ENCODE measurements around the gene EED.
"Not testable (repeated sequence)": the region's sequence is repeated elsewhere in the genome, so short reads cannot be mapped to it uniquely, and the experiment has no call there.

EED gene

GRCh38 chr11:86247608-86248007 lies 3.1 kb downstream of the EED start:
- DNase-seq (ENCODE audit: low read depth in 2 of 2): no peak

GRCh38 chr11:86248609-86249008 lies 4.1 kb downstream of the EED start:
- DNase-seq (ENCODE audit: low read depth in 2 of 2): no peak

GRCh38 chr11:86249307-86250098 lies 5.0 kb downstream of the EED start:
- DNase-seq (ENCODE audit: low read depth in 2 of 2): no peak

DNA sequence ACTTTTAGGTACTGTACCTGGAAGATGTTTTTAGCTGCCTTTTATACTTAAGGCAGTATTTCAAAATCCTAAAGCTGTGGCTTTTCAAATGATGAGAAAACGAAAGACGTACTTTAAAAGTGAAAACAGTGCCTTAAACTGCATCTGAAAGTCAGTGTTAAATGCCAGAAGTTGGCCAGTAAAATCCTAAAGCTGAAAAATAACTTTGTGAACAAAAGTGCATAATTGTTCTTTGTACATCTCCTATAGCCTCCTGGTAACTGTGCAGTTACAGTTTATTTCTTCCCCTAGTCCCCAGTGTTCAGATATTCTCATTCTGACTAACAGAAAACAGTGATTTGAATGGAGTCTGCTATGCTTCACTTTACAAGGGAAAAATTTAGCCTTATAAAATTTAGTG lies 6.8 kb downstream of the EED start:
- no peak for DNase-seq (ENCODE audit: low read depth in 2 of 2)

DNA sequence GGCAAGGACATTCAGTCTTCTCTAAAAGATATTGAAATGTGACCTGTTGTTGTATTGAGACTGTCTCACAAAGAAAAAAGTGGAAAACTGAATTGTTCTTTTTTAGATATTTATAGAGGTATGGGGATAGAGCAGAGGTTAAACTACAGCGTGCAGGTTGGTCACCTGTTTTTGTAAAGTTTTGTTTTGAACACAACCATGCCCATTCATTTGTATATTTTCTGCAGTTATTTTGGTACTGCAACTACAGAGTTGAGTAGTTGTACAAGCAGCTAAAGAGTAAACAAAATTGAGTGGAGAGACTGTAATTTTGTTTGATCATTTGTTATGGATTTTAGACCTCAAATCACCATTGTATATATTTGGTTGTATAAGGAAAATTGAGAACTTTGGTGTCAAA lies 11.3 kb downstream of the EED start:
- DNase-seq (ENCODE audit: low read depth in 2 of 2): no peak

GRCh38 chr11:86256608-86257007 lies 12.1 kb downstream of the EED start:
- no peak for DNase-seq (ENCODE audit: low read depth in 2 of 2)

GRCh38 chr11:86257446-86257845 lies 12.9 kb downstream of the EED start:
- no peak for DNase-seq (ENCODE audit: low read depth in 2 of 2)

GRCh38 chr11:86259730-86260129 lies 15.2 kb downstream of the EED start:
- DNase-seq (ENCODE audit: low read depth in 2 of 2): no peak

DNA sequence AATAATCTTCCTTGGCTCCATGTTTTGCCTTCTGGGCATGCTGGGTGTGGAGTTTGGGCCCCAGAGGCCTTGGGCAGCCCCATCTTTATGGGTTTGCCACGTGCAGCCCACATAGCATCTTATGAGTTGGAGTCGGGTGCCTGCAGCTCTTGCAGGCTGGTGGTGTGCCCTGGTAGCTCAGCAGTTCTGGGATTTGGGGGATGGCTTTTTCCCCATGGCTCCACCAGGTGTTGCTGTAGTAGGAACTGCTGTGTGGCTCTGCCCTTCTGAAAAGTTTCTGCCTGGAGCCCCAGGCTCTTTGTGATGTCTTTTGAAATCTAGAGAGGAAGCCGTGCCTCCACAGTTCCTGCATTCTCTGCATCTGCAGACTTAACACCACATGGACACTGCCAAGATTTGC lies 16.8 kb downstream of the EED start:
- DNase-seq (ENCODE audit: low read depth in 2 of 2): no peak

DNA sequence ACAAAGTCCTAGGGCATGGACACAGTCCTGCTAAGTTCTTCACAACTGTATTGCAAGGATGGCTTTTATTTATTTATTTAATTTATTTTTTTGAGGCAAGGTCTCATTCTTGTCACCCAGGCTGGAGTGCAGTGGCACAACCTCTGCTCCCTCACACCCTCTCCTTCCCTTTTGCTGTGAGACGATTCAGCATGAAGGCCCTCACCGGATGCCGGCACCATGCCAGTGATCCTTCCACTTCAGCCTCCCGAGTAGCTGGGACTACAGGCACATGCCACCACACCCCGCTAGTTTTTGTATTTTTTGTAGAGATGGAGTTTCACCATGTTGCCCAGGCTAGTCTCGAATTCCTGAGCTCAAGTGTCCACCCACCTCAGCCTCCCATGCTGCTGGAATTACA lies 17.8 kb downstream of the EED start:
- no peak for DNase-seq (ENCODE audit: low read depth in 2 of 2)

GRCh38 chr11:86264649-86265048 lies 20.1 kb downstream of the EED start:
- DNase-seq (ENCODE audit: low read depth in 2 of 2): no peak

- DNase-seq (ENCODE audit: low read depth in 2 of 2): no peak
These were observed 20.6 kb downstream of the EED start for GRCh38 chr11:86265194-86265593.

DNA sequence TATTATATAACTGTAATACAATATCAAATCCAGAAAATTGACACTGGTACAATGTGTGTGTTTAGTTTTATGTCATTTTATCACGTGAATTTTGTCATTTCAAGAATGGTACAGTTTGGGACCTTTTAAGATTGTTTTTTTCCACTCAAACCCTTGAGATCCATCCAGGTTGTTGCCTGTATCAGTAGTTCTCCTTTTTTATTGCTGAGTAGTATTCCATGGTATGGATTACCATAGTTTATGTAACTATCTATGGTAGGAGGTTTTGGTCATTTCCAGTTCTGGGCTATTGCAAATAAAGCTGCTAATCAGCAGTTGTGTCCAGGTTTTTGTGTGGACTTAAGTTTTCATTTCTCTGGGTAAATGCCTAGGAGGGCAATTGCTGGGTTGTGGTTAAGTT lies 25.1 kb downstream of the EED start:
- no peak for DNase-seq (ENCODE audit: low read depth in 2 of 2)

DNA sequence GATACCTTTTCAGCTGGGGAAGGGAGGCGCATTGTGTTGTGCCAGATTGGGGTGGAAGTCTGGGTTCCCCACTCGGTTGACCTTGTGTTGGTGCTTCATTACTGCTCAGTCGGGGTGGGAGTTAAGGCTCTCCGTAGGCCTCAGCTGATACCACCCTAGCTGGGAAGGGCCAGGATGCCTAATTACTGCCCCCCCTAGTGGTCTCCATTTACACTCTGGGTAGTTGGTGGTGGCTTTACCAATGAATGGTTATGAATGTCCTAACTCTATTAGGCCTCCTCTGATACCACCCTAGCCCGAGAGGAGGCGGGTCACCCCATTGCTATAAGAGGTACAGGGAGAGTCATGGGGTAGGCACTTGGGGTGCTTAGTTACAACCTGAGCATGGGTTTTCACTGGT lies 29.9 kb downstream of the EED start:
- no peak for DNase-seq (ENCODE audit: low read depth in 2 of 2)

- no peak for DNase-seq (ENCODE audit: low read depth in 2 of 2)
These were observed 30.4 kb downstream of the EED start for GRCh38 chr11:86274999-86275398.

GRCh38 chr11:86275493-86276370 lies 31.2 kb downstream of the EED start:
- DNase-seq (ENCODE audit: low read depth in 2 of 2): no peak

GRCh38 chr11:86277741-86278140 lies 33.2 kb downstream of the EED start:
- no peak for DNase-seq (ENCODE audit: low read depth in 2 of 2)

- DNase-seq (ENCODE audit: low read depth in 2 of 2): no peak
These were observed 33.7 kb downstream of the EED start for GRCh38 chr11:86278226-86278625.

GRCh38 chr11:86279747-86280146 lies 35.2 kb downstream of the EED start:
- no peak for DNase-seq (ENCODE audit: low read depth in 2 of 2)

- DNase-seq (ENCODE audit: low read depth in 2 of 2): no peak
These were observed 42.9 kb downstream of the EED start for GRCh38 chr11:86287468-86287796.

- DNase-seq (ENCODE audit: low read depth in 2 of 2): no peak
These were observed 44.4 kb downstream of the EED start for GRCh38 chr11:86288776-86289507.

- DNase-seq (ENCODE audit: low read depth in 2 of 2): not testable (repeated sequence)
These were observed 45.1 kb downstream of the EED start for GRCh38 chr11:86289508-86290280.

All from stimulated activated CD4-positive, alpha-beta T cell treated with anti-CD3 and anti-CD28 coated beads, Interleukin-1b, Interleukin-23, amount 100 ng/mL, for 4 hours (primary cell).